Colonic mucosa (tissue), 4 donors: ENCODE data around the gene CEP170B. TPM values are rescaled to one million over a fixed set of nuclear protein-coding genes. Genes with fewer than 3 reads are reported as not detected.
"Not testable (repeated sequence)": the region's sequence is repeated elsewhere in the genome, so short reads cannot be mapped to it uniquely, and the experiment has no call there.

Experiments used
- DNase-seq: peaks from one replicate; pipeline ENCODE4 v3.0.0-alpha.2; 2020
- H3K27ac ChIP-seq: fragments of 200-600 bp; one replicate; pipeline ENCODE4 v1.8.0; 2021
- H3K27me3 ChIP-seq: fragments of 200-600 bp; one replicate; pipeline ENCODE4 v1.8.0; 2021
- H3K36me3 ChIP-seq: fragments of 200-600 bp; one replicate; pipeline ENCODE4 v1.8.0; 2021
- H3K4me1 ChIP-seq: fragments of 200-600 bp; one replicate; pipeline ENCODE4 v1.8.0; 2021; ENCODE audit warnings: mild to moderate bottlenecking
- H3K4me3 ChIP-seq: fragments of 200-600 bp; one replicate; pipeline ENCODE4 v1.8.0; 2021
- H3K9ac ChIP-seq, 2 donors: one replicate each; pipeline ENCODE4 v1.7.0; 2013; ENCODE audit warnings: control low read depth in 2 of 2, low read depth in 2 of 2, low read length in 2 of 2
- H3K9me3 ChIP-seq: fragments of 200-600 bp; one replicate; pipeline ENCODE4 v1.8.0; 2021
- intact Hi-C: fragments of 100-400 bp; cut with DNase I; formaldehyde crosslinking; loops from one replicate; pipeline ENCODE4 v1.14.1; 2022
- total RNA-seq, 2 donors: library from RNA; stranded (reverse); fragmentation: NEBNext Ultra II Directional in 1 of 2; extraction: Animal tissue kit (Norgen Biotek cat#: 25700) in 1 of 2; gene quantifications; one replicate each; pipeline ENCODE4 v1.2.1, GENCODE V29; 2021
- TF ChIP-seq, protein P1 (sequence below): fragments of 200-600 bp; IDR thresholded peaks from one replicate; pipeline ENCODE4 v1.8.0; 2022; ENCODE audit warnings: antibody characterized with exemption, mild to moderate bottlenecking
- donor health status: healthy.
- donor health status: DM: no; HTN: no; CAD: no.
- donor health status: DM: no; HTN: no; CAD: no.

CEP170B gene
- total RNA-seq, 2 donors from 2014 or later, result 57.2 to 110 TPM

DNA sequence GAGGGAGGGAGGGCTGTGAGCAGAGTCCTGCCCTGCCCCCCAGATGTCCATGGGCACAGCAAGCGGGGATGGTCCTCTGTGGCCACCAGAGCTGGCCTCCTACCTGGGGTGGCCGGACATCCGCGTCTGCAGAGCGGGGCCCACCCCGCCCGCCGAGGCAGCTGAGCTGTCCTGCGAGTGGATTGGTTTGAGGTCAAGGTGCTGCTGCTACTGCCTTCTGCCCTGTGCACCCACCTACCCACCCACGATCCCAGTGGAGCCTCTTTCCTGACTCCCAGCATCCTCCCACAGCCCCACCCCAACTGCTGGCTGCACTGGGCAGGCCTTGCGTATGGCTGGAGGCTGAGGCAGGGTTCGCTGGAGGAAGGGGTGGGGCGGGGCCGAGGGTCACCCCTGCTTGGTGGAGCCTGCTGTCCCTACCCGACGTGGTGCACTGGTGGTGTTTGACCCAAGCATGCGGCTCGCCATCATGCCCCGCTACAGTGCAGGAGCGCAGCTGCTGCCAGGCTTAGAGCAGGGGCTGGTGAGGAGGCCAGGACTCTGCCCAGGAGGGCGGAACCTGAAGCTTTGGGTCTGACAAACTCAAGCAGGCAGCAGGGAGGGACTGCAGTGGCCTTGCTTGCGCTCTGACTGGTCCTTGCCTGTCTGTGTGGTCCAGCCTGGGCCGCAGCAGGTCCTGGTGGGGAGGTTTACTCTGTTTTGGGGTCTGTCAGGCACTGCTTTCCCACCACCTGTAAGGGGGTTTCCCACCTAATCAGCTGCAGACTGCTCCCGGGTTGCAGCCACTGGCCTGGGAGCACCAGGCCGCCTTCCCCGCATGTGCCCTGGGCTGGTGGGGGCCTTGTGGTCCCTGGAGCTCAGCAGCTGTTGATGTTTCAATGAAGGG lies 23.7 kb downstream of the CEP170B start:
- TF ChIP-seq, protein P1, sequence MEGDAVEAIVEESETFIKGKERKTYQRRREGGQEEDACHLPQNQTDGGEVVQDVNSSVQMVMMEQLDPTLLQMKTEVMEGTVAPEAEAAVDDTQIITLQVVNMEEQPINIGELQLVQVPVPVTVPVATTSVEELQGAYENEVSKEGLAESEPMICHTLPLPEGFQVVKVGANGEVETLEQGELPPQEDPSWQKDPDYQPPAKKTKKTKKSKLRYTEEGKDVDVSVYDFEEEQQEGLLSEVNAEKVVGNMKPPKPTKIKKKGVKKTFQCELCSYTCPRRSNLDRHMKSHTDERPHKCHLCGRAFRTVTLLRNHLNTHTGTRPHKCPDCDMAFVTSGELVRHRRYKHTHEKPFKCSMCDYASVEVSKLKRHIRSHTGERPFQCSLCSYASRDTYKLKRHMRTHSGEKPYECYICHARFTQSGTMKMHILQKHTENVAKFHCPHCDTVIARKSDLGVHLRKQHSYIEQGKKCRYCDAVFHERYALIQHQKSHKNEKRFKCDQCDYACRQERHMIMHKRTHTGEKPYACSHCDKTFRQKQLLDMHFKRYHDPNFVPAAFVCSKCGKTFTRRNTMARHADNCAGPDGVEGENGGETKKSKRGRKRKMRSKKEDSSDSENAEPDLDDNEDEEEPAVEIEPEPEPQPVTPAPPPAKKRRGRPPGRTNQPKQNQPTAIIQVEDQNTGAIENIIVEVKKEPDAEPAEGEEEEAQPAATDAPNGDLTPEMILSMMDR, result no peak
- intact Hi-C loops, result no loop called here
- peak; percentile 15 for DNase-seq
- no peaks in the 10 kb centered on the region for H3K27me3 ChIP-seq
- H3K36me3 ChIP-seq, result peaks cover 3% of the 10 kb centered on the region
- no peaks in the 10 kb centered on the region for H3K9me3 ChIP-seq
- no peak overlapping the region for H3K9ac ChIP-seq
- H3K4me1 ChIP-seq, result no peaks in the 10 kb centered on the region
- H3K4me3 ChIP-seq, result no peak overlapping the region
- no peak overlapping the region for H3K27ac ChIP-seq

DNA sequence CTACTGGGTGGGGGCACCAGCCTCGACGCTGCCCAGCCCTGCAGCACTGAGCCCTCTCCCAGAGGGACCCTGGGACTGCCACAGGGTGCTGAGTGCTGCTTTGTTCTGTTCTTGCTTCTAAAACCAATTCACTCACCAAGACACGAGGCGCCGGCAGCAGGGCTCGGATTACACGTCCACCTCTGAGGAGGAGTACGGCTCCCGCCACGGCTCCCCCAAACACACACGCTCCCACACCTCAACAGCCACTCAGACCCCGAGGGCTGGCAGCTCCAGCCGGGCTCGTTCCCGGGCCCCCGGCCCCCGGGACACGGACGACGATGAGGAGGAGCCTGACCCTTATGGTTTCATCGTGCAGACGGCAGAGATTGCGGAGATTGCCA lies 24.3 kb downstream of the CEP170B start:
- no peaks in the 10 kb centered on the region for H3K36me3 ChIP-seq
- no peak overlapping the region for H3K9ac ChIP-seq
- TF ChIP-seq, protein P1, result no peak
- no peak overlapping the region for H3K27ac ChIP-seq
- intact Hi-C loops, result no loop called here
- H3K4me3 ChIP-seq, result no peak overlapping the region
- DNase-seq, result no peak
- H3K27me3 ChIP-seq, result no peaks in the 10 kb centered on the region
- no peaks in the 10 kb centered on the region for H3K9me3 ChIP-seq
- no peaks in the 10 kb centered on the region for H3K4me1 ChIP-seq

DNA sequence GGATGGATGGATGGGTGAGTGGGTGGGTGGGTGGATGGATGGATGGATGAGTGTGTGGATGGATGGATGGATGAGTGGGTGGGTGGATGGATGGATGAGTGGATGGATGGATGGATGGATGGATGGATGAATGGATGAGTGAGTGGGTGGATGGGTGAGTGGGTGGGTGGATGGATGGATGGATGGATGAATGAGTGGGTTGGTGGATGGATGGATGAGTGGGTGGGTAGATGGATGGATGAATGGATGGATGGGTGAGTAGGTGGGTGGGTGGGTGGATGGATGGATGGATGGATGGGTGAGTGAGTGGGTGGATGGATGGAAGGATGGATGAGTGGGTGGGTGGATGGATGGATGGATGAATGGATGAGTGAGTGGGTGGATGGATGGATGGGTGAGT lies 25.2 kb downstream of the CEP170B start:
- H3K9me3 ChIP-seq, H3K4me1 ChIP-seq, H3K4me3 ChIP-seq, H3K36me3 ChIP-seq, intact Hi-C loops, H3K27ac ChIP-seq, DNase-seq, H3K9ac ChIP-seq, H3K27me3 ChIP-seq: not testable (repeated sequence)

DNA sequence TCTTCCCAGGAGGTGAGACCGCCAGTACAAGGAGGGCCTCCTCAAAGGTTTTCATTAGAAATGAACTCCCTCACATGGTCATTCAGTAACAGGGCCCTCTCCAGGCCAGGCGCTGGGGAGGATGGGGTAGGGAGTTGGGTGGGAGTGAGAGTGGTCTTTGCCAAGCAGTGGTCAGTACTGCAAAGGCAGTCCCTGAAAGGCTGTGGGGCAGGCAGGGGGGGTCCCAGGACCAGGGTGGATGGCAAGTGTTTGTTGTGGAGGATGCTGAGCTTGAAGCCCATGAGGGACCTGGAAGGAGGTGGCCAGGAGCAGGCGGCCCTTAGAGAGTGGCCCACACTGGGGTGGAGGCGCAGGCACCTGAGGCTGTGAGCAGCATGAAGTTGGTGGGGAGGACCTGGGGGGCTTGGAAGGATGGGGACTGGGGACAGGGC lies 26.1 kb downstream of the CEP170B start:
- H3K27me3 ChIP-seq, result no peaks in the 10 kb centered on the region
- no peaks in the 10 kb centered on the region for H3K4me1 ChIP-seq
- H3K9ac ChIP-seq, result no peak overlapping the region
- TF ChIP-seq, protein P1, result no peak
- no peaks in the 10 kb centered on the region for H3K9me3 ChIP-seq
- DNase-seq, result peak; percentile 17
- intact Hi-C loops, result no loop called here
- no peak overlapping the region for H3K4me3 ChIP-seq
- H3K36me3 ChIP-seq, result no peaks in the 10 kb centered on the region
- no peak overlapping the region for H3K27ac ChIP-seq

DNA sequence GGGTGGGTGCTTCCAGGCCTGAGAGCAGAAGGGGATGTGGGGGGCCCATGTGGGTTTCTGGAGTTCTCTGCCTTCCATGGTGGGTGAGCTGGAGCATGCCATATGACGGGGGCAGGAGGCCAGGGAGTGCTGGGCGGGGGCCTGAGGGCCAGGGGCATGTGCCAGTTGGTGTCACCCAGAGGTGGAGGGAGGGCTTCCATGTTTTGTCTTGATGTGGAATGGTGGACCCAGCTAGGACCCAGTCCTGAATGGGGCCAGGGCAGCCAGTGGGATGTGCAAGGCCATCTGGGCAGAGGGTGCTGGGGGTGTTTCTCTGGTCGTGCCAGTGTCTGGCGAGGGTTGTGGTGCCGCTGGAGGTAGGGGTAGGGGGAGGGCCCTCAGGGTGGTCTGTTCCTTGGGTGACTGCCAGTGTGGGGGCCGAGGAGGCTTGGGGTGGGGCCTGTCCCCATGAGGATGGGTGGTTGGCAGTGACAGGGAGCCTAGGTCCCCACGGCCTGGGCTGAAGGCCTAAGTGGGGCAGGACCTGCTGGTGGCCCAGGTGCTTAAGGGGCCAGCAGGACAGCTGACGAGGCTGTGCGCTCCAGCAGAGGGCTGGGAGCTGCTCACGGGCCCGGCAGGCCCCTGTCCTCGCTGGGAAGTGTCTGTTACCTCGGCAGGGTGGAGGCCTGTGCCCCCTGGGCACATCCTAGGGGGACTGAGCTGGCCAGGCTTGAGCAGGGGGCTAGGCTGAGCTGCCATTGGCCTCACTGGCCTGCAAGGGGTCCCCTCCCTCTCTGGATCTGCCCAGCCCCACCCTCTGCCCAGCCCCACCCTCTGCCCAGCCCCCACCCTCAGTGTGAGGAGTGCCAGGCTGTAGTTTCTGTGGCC lies 26.8 kb downstream of the CEP170B start:
- Histone ChIP-seq H3K4me1 (no peaks in the 10 kb centered on the region), H3K36me3 (no peaks in the 10 kb centered on the region), H3K9ac (no peak overlapping the region), H3K9me3 (no peaks in the 10 kb centered on the region), H3K27ac (no peak overlapping the region), H3K4me3 (no peak overlapping the region), H3K27me3 (no peaks in the 10 kb centered on the region)
- TF ChIP-seq, protein P1, result no peak
- intact Hi-C loops, result no loop called here
- peak; percentile 16 for DNase-seq
